HepG2 (cell line): Measurements from ENCODE around the gene GDF15.
"Not testable (repeated sequence)": the region's sequence is repeated elsewhere in the genome, so short reads cannot be mapped to it uniquely, and the experiment has no call there.

ENCODE experiments used
- FOXM1 ChIP-seq: sonication (generic); formaldehyde crosslinking; IDR thresholded peaks from 2 replicates; pipeline ENCODE4 v1.5.0; 2020; ENCODE audit warnings: missing genetic modification reagents
- RAD21 ChIP-seq: fragments of 450-650 bp; formaldehyde crosslinking; IDR thresholded peaks from 2 replicates; pipeline ENCODE4 v1.5.0; 2020; ENCODE audit warnings: mild to moderate bottlenecking
- YY1 ChIP-seq: IDR thresholded peaks from 2 replicates; pipeline ENCODE4 v1.6.1; 2011; ENCODE audit warnings: low read length, low read depth, moderate library complexity, mild to moderate bottlenecking; ENCODE audit not compliant: insufficient read depth, insufficient replicate concordance
- ZNF232 ChIP-seq: sonication (generic); formaldehyde crosslinking; IDR thresholded peaks from 2 replicates; pipeline ENCODE4 v1.4.0; 2020; ENCODE audit warnings: missing genetic modification reagents, borderline replicate concordance
- ZNF234 ChIP-seq: sonication (generic); formaldehyde crosslinking; conservative IDR thresholded peaks from 2 replicates; pipeline ENCODE4 v1.5.1; 2020; ENCODE audit warnings: mild to moderate bottlenecking, missing genetic modification reagents
- ZNF335 ChIP-seq: sonication (generic); formaldehyde crosslinking; IDR thresholded peaks from 2 replicates; pipeline ENCODE4 v1.4.0; 2020; ENCODE audit warnings: missing genetic modification reagents
- ZNF605 ChIP-seq: sonication (generic); formaldehyde crosslinking; IDR thresholded peaks from 2 replicates; pipeline ENCODE4 v1.8.0; 2022; ENCODE audit warnings: mild to moderate bottlenecking, missing genetic modification reagents

GRCh38 chr19:18405754-18406153 is 19.8 kb downstream of the GDF15 start:
- TF ChIP-seq ZNF335; ZNF605; ZNF232; YY1; RAD21; ZNF234 (CRISPR knock-in tag); FOXM1 (CRISPR knock-in tag): not testable (repeated sequence)
